Measurements from ENCODE around the gene INTS6.

Gene INTS6

DNA sequence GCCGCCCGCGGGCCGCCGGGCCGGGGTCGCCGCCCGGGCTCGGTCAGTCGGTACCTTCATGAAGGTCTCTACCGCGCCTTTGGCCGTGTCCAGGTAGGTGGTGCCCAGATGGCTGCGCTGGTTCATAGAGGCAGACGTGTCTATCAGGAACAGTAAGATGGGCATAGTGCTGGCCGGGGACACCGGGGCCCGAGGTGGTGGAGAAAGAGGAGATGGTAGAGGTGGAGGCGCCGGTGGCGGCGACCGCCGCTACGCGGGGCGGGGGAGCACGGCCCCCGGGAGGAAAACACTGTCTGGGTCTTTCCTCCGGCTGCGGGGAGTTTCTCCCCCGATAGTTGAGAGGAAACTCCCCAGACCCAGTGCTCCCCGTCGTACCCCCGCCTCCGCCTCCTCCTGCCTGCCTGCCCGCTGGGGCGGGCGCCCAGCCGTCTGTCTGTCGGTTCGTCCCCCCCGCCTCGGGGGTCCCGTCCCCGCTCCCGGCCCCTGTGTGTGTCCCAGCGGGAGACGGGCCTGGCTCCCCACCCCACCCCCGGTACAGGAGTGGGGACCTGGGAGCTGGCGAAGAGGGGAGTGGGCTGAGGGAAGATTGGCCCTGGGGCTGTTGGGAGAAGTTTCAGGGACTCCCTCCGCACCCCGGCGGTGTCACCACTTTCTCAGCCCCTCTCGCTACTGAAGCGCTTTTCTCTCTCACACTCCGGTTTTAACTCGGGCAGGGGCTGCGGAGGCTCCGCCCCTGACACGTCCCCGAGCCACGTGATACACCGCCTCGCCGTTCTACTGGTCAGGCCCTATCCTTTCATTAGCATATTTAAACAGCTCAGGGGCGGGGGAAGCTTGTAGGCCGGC lies at the start of gene INTS6:
TSS of gene INTS6 (minus strand) at position 676 of the 846 bp plus-strand sequence. CDS start at position 165, 511 bp downstream.
- DNase-seq: peak; percentile 96

DNA sequence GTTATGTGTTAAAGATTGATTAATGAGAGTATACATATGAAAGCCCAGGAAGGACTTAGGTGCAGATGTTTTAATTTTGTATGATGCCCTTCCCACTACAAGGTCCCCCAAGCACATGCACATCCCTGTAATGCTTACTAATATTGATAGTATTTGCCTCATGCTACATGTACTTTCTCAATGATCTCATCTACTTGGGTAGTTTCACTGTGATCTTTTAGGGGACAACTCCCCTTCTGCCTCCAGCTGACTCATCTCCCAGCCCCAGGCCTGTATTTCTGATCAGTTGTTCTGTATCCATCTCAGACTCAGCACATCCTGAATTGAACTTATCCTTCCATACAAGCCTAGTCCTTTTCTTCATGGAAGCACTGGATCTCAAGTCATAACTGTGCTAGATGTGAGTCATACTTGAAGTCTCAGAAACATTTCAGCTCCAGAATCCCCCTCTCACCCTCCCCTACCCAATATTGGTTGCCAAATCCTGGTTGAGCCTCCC lies 49.4 kb upstream of the INTS6 start:
- DNase-seq: no peak

DNA sequence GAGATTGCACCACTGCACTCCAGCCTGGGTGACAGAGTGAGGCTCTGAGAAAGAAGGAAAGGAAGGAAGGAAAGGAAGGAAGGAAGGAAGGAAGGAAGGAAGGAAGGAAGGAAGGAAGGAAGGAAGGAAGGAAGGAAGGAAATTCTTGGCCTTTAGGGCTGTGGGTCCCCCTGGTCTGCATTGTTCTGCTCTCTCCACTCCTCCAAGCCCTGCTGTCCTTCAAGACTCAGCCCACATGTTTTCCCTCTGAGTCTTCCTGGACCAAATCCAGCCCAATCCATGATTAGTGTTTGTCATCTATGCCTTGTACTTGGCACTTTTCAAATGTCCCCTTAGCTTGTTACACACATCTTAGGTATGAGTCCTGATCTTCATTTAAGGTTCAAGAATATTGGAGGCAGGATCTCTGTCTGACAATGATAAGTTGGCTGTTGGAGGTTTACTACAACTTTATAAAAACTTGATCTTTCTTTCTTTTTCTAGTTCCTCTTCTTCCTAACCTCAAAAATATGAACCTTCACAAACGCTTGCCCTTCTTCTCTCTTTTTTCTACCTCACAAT lies 48.8 kb upstream of the INTS6 start:
- no peak for DNase-seq

DNA sequence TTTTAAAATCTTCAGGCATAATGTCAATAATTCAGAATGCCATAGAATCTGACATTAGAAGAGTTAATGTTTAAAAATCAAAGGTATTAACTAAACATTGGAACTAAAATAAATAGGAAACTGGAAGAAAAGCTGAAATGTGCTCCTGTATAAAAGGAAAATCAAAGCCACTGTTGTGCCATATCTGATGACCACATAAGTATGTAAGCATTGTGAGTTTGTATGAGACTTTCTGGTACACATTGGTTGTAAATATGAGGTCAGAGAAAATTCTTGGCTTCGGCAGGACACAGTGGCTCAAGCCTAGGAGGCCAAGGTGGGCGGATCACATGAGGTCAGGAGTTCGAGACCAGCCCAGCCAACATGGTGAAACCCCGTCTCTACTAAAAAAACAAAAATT lies 48.3 kb upstream of the INTS6 start:
- no peak for DNase-seq

GRCh38 chr13:51500687-51501086 lies 47.9 kb upstream of the INTS6 start:
- DNase-seq: no peak

- no peak for DNase-seq
These were observed 47.0 kb upstream of the INTS6 start for GRCh38 chr13:51499841-51500240.

DNA sequence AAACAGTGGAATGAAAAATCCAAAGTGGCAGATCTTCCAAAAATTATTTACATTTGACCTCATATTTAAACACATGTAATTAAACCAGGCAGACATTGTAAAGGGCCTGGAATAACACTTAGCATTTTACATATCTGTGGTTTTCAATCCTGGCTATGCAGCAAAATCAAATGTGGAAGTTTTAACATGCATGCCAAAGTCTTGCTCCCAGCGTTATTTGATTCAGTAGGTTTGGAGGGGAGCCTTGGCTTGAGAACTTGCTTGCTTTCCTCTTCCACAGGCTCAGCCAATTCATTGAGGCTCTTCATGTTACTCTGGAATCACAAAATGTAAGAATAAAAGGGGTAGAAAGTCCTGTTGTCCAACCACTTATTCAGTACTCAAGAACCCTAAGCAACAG lies 42.5 kb upstream of the INTS6 start:
- no peak for DNase-seq

- DNase-seq: no peak
These were observed 41.3 kb upstream of the INTS6 start for GRCh38 chr13:51494156-51494555.

DNA sequence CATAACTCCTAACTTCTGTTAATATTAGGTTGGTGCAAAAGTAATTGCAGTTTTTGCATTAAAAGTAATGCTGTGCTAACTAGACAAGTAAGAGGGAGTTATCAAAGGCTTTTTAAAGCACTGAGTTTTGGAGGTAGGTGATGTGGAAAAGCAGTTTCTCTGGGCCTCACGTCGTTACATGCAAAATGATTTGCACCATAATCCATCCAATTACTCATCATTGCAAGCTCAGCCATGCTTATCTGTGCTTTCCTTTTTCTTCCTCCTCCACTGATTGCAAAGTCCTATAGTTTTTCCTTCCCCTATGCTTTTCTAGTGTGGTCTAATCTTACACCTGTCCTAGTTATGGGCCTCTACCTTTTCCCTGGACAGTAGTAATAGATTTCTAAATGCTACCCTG lies 35.4 kb upstream of the INTS6 start:
- no peak for DNase-seq

DNA sequence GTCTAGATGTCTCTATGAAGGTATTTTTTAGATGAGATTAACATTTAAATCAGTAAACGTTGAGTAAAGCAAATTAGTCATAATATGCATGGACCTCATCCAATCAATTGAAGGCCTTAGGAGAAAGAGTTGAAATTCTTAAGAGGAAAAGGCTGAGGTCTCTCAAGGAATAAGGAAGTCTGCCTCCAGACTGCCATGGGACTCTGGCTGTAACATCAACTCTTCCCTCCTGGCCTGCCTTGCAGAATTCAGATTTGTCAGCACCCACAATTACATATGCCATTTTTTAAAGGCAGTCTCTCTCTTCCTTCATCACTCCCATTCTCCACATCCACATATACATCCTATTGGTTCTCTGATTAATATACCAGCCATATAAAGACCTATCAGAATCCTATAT lies 28.8 kb upstream of the INTS6 start:
- no peak for DNase-seq

DNA sequence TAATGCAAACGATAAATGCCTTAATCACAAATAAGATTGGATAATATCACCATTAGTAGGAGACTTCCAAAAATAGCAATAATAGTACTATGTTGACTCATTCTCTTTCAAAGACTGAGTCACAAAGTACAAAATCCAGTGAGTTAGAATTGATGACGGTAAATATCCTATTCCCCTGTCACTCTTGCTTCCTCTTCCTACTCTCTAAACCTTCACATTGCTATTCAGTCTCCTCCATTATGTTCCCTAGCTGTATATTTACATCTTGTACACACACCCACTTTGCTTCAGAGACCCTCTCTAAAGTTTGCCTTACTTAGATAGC lies 26.3 kb upstream of the INTS6 start:
- DNase-seq: no peak

DNA sequence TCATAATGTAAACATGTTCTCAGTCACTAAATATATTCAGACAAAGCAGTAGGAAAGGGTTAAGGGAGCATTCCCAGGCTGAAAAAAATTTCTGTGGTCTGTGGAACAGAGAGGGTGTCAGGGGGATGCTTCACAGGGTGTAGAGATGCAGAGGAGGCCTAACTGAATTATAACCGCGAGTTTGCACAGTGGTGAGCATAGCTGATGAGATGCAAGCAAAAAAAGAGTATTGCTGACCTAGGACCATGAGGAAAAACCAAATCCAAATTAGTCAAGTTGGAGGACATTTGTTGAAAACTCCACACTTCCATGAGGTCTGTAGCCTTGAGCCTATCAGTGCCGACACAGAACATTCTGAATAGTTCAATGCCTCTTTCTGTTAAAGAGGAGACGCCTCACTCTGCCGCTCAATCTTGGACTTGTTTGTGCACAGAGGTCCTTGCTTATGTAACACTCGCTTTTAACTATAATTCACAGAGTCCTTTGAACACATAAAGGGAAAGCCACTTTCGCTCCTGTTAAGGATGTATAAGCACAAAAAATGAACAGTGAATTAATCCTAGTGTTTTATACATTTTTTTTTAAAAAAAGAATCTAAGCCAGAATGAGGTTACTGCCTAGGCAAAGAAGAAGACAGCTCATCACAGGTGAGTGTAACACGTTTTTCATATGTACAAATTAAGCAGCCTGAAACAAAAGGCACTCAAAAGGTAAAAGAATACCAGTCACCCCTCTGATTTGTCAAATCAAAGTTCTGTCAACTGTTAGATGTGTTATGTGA lies 25.8 kb upstream of the INTS6 start:
- DNase-seq: no peak

- no peak for DNase-seq
These were observed 25.0 kb upstream of the INTS6 start for GRCh38 chr13:51477653-51478324.

GRCh38 chr13:51477149-51477548 lies 24.3 kb upstream of the INTS6 start:
- DNase-seq: no peak

DNA sequence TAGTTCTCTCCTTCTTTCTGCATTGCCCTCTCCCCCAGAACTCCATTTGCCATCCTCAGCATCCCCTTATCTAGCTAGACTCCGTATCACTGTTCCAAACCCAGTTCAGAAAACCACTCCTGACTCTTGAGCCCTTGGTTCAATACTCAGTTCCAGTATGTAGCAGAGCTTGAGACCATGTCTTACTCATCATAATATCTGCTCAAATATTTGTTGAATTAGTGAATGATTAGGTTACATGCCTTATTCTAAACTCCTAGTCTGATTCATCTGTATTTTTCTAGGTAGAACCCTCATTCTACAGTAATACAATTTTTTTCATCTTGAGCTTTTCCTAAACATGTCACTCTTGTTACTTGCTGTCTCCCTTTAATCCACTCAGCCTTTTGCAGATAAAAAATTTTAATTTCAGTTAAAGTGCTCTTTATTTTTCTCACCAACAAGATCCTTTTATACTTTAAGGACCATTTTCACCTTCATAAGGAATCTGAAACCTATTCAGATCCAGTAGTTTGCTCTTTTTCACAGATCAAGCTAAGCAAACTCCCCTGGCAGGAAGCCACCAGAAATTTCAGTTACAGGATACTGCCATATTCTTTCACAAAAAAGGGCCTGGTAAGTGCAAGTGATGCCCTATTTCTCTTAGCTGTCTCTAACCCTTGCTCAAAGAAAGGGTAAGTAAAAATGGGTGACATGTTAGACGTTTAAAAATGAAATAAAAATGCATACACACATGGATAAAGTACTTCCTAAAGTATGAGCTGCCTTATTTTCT lies 23.1 kb upstream of the INTS6 start:
- DNase-seq: no peak

GRCh38 chr13:51469790-51470189 lies 17.0 kb upstream of the INTS6 start:
- no peak for DNase-seq

DNA sequence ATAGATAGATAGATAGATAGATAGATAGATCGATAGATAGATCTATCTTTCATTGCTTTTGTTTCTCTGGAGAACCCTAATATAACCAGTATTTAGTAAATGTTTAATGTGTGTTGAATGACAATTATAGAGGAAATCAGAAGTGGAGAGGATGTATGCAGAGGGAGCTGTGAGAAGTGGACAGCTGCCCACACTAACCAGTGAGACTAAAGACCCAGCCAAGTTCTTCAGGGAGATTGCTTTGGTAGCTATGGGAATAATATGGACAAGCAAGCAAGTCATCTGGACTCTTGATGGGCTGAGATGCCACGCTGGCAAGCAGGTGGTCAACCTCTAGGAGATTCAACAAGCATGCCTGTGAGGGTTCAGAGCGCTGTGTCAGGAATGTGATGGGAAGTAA lies 14.9 kb upstream of the INTS6 start:
- no peak for DNase-seq

- DNase-seq: no peak
These were observed 12.3 kb upstream of the INTS6 start for GRCh38 chr13:51465124-51465523.

DNA sequence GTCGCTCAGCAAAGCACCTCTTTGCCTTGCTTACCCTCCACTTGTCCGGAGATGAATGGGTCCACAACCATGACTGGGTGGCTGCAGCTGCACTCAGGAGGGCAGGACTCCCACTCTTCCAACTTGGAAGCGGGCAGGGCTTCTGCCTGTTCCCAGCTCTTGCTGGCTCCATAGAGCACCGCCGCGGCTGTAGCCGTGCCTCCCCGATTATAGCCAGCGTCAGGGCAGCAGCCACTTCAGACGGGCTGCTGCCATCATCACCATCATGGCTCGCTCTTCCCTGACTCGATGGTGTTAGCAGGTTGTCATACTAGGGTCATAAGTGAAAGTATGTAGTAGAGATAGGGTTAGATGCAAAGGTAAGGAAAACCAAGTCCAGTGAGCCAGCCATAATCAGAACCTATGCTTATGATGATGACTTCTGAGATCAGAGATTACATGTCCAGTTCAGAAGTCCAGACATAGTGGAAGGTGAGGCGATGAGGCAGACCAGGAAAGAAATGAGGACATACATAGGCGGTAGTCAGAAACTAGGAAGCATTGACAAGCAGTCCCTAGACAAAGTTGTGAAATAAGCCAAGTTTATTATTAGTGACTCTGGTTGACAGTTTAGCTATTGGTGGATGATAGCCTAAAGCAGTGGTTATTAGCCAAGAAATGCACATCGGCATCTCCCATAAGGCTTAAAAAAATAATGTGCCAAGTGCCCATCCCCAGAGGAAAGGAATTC lies 4.4 kb upstream of the INTS6 start:
- DNase-seq: no peak

- DNase-seq: no peak
These were observed 3.7 kb upstream of the INTS6 start for GRCh38 chr13:51456510-51456909.

DNA sequence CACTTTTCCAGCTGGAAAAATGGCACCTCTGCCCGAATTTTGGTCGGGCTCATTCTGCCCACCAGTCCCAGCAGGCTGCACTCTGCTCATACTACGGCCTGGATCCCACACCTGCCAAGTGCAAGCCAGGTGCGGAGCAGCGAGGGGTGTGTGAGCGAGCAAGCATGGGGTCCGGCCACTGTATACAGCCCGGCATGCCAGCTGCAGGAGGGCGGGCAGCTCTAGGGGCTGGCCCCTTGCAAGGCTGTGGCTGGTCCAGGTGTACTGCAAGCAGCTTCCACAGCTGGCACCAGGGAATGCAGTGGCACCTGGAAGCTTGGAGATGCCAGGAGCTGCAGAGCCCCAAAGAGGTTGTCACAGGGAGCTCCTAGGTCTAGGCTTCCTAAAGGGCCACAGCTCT lies 2.7 kb upstream of the INTS6 start:
- DNase-seq: no peak
